IPS-NIHi7 (cell line): ENCODE results near the gene TBX21.
A peak's percentile ranks its signal among the peaks of the same experiment; 100 is the strongest.

Experiments used
- DNase-seq: peaks from one replicate; pipeline ENCODE4 v3.0.0; 2012; ENCODE audit warnings: mixed read lengths; ENCODE audit errors: extremely low spot score

The TBX21 gene

DNA sequence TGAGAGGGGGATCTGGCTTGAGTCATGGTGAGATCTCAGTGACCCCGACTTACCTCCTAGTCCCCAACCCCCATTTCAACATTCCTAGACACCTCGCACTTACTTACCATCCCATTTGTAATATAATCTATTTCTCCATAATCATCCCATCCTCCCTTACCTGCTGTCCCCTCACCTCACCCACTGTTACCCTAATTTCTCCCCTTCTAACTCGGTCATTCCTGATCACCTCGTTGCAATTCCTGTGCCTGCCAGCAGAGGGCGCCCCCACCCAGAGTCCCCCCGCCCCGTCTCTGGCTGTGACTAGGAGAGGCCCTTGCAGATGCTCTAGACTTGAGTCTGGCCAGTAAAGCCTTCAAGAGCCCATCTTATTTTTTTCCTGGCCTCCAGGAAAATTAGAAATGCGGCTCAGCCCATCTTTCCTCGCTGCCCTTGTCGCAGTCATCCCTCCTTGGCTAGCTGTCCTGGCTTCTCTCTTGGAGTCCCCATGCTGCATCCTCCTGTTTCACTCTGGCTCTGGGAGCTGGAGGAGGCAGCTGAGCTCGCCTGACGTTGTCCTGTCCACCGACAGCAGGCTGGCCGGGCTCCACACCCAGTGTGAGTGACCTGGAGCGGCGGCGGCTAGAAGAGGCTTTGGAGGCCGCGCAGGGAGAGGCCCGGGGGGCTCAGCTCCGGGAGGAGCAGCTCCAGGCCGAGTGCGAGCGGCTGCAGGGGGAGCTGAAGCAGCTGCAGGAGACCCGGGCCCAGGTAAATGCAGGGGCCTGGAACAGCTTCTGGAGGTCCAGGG lies 34.1 kb upstream of the TBX21 start:
- DNase-seq, result peak; percentile 92

- no peak for DNase-seq
Observed at GRCh38 chr17:47699536-47699840, 33.5 kb upstream of the TBX21 start.

DNA sequence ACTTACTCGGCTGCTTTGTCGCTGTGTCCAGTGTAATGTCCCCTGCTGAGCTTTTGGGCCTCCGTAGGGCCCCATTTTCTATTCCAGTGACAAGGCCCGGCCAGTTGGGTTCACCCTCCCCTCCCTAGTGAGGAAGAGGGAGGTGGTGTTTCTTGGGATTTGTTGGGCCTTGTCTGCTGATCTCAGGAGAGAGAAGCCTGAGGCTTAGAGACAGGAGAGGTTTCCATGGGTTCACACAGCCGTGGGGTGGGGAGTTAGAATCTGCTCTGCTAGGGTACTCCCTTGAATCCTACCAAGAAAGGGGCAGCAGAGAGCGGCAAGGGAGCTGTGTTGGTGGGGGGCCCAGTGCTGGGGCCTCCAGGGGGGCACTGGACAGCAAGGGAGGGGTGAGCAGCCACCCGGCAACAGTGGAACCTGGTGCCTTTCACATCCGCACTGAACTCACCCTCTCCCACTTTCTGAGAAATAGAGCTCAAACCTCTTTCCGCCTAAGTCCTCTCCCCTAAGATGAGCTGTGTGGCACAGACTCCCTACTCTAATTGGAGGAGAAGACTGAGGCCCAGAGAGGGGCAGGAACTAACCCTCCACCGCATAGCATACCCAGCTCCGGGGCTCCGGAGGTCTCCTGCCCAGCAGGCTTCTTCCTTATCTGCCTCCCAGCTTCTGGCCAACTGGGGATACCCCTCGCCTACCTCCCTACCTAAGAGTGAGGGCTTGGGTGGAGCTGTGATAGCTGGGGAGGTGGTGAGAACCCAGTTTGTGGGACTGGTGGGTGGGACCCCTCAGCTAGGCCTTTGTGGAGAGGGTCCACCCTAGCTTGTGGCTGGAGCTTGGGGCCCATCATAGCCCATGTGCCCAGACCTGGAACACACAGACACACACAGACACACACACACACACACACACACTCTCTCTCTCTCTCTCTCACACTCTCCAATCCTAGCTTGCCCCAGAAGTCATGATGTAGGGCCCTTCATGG lies 32.3 kb upstream of the TBX21 start:
- DNase-seq, result no peak

- peak; percentile 46 for DNase-seq
Observed at GRCh38 chr17:47701608-47702007, 31.4 kb upstream of the TBX21 start.

DNA sequence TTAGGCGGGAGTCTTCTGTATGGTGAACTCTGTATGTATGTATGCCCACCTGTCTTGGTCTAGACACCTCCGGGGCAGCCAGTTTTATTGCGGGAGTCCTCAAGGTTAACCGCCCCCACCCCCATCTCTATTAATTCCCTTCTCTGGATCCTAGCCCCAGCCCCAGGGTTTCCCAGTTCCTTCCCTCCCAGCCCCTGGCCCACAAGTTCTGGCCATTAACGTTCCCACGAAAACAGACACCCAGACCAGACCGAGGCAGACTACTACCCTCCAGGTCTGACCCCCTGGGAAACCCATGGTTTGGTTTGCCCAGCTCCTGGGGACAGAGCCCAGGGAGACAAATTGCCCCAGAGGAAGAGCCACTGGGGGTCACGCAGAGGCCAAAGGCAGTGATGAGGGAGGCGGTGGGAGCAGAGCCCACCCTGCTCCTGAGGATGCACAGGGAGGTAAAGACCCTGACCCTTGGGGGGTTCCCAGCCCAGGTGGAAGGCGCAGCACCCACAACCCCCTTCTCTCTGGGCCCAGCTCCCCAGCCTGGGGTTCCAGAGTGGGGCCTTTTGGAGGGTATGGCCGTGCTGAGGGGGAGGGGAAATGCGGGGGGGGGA lies 30.5 kb upstream of the TBX21 start:
- DNase-seq, result no peak

DNA sequence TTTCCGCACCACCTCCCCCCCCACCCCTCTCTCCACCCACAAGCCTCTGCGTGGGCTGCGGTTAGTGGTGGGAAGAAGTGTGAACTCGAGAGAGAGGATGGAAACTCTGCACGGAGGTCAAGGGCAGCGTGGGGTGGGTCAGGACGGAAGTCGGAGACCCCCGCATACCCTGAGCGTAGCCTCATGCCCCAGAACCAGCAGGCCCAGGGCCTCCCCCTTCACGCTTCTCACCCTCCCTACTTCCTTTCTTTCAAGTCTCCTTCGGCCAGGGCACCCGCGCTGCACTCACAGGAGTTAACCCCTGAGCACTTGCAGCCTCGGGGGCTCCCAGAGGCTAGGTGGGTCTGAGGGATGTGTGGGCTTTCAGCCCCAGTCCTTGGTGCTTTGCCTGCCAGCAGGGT lies 29.8 kb upstream of the TBX21 start:
- DNase-seq, result no peak

- DNase-seq, result no peak
Observed at GRCh38 chr17:47703671-47704070, 29.4 kb upstream of the TBX21 start.

- DNase-seq, result no peak
Observed at GRCh38 chr17:47704116-47704515, 28.9 kb upstream of the TBX21 start.

DNA sequence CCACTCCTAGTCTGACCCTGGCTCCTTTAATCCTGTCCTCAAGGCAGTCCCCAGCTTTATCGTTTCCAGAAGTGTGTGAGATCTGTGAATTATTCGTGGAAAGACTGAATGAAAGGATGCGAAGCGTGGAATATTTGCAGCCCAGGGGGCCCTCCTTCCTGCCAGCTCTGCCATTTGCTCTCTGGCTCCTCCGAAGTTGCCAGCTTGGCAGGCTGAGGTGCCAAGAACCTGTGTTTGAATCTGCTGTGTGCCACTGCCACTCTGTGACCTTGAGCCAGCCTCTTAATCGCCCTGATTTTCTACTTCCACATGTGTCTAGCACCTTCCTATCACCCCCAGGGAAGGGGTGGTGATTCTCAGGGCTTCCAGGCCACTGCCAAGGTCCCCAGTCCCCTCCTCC lies 28.3 kb upstream of the TBX21 start:
- DNase-seq, result no peak

DNA sequence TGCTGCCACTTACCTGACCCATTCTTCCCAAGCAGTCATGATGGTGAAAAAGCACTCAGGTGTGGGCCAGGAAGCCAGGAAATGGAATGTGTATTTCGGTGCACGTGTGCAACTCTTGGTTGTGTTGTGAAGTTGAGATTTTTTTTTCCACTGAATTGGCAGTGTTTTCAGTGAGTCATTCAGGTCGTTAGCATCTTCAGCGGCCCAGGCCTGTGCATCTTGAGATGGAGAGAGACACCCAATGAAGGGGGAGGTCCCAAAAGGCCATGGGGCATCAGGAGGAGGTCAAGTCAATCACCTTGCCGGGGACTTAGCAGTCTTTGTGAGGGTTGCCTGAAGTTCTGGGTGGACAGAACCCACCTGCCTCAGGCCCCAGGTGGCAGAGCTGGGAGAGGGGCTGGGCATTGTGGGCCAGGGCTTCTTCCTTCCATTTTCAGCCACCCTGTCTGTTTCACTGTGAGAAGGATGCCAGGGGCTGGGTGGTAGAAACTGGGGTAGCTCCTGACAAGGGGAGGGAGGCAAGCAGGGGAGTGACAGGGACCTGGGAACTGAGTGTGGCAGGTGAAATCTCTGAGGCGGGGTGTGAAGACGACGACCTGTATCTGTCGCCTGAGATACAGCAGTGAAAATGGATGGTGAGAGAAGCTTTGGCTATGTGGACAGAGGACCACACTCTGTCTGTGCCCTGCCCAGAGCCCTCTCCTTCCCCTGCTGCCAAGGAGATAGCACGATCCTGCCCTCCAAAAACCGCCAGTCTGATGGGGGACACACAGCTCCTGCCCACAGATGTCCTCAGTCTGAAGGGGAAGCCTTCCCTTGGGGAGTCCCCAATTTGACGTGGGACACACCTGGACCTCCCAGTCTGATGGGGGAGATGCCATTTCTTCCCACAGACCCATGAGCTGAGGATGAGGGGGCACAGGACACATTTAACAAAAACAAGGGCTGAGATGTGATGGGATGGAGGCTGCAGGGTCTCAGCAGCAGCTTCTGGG lies 27.2 kb upstream of the TBX21 start:
- no peak for DNase-seq

GRCh38 chr17:47707056-47707804 lies 25.8 kb upstream of the TBX21 start:
- DNase-seq, result no peak

GRCh38 chr17:47707884-47708283 lies 25.2 kb upstream of the TBX21 start:
- peak; percentile 35 for DNase-seq

DNA sequence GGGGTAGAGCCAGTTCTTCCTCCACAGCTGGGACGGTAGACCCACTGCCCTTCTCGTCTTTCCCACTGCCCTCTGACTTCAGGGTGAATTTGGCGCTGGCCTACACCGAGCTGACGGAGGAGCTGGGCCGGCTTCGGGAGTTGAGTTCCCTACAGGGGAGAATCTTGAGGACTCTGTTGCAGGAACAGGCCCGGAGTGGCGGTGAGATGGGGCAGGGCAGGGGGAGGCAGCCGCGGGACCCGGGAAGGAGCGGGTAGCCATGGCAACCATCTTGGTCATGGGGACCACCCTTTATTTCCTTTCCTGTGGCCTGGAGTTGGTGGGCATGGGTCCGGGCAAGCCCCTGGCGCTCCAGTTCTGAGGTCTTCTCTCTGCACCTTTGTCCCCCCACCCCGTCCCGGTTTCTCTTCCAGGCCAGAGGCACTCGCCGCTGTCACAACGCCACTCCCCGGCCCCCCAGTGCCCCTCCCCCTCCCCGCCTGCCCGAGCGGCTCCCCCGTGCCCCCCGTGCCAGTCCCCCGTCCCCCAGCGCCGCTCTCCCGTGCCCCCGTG lies 24.6 kb upstream of the TBX21 start:
- DNase-seq, result peak; percentile 46

DNA sequence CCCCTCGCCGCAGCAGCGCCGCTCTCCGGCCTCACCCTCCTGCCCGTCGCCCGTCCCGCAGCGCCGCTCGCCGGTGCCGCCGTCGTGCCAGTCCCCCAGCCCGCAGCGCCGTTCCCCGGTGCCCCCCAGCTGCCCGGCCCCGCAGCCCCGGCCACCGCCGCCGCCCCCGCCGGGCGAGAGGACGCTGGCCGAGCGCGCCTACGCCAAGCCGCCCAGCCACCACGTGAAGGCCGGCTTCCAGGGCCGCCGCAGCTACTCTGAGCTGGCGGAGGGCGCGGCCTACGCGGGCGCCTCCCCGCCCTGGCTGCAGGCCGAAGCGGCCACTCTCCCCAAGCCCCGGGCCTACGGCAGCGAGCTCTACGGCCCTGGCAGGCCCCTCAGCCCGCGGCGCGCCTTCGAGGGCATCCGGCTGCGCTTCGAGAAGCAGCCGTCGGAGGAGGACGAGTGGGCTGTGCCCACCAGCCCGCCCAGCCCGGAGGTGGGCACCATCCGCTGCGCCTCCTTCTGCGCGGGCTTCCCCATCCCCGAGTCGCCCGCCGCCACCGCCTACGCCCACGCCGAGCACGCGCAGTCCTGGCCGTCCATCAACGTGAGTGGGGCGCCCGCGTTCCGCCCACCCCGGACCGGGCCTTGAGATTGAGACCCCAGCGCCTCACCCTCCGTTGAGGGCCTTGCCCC lies 24.0 kb upstream of the TBX21 start:
- DNase-seq, result peak; percentile 73

DNA sequence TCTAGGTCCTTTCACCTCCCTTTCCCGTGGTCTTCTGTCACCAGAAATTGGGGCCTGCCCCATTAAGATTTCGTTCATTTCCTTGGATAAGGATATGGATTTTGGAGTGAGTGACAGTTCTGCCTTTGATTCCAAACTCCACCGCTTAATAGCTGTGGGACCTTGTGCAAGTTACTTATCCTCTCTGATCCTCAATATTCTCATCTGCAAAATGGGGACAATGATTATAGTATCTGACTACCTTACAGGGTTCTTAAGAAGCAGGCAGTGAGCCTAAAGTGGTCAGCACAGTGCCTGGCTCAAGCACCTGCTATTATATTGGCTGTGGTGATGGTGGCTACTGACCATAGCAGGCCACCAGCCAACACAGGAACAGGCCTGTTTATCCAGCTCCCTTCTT lies 23.4 kb upstream of the TBX21 start:
- DNase-seq, result no peak

- no peak for DNase-seq
Observed at GRCh38 chr17:47711366-47712099, 21.5 kb upstream of the TBX21 start.

DNA sequence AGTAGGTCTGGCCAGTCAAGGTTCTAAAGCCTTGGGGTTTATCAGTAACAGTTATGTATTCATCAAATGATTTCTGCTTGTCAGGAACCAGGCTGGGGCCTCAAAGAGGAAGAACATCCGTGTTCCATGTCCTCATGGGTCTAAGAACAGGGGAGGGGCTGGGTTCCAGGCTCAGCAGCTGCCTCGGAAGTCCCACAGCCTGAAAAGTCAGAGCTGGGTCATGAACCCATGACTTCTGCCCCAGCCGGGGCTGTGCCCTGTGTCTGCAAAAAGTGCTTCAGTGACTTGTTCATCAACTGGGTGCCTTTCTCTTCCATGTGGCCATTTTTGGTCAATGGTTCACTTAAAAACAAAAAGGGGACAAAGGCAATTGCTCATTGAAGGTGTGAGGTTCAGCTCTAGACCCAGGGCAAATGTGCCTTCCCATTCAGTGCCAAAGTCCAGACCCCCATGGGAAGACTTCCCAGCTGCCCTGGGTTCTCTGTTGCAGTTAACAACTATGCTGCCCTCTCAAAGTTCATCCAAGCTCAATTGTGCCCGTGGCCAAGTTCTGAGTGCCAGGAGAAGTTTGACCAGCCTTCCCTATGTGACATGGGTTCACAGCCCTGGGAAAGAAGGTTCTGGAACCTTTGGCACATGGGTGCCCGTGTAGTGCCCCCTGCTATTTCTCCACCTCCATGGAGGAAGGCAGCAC lies 20.6 kb upstream of the TBX21 start:
- DNase-seq, result no peak

- peak; percentile 73 for DNase-seq
Observed at GRCh38 chr17:47713980-47714700, 18.9 kb upstream of the TBX21 start.
